Lower leg skin (tissue), 4 donors: Measurements from ENCODE around the gene CHEK2. TPM values are rescaled to one million over a fixed set of nuclear protein-coding genes. Genes with fewer than 3 reads are reported as not detected.
A peak's percentile ranks its signal among the peaks of the same experiment; 100 is the strongest.
"Not testable (repeated sequence)": the region's sequence is repeated elsewhere in the genome, so short reads cannot be mapped to it uniquely, and the experiment has no call there.

ENCODE experiments used
- DNase-seq, 2 donors: peaks; one replicate each; pipeline ENCODE4 v3.0.0-alpha.2; 2019; ENCODE audit warnings: low spot score in 2 of 2
- H3K4me3 ChIP-seq: fragments of 200-600 bp; sonication (generic); 2 replicates; pipeline ENCODE4 v1.5.1; 2017; ENCODE audit warnings: mild to moderate bottlenecking, low read depth; ENCODE audit not compliant: poor library complexity, severe bottlenecking
- POLR2A ChIP-seq, 2 donors: fragments of 450-650 bp; IDR thresholded peaks; one replicate each; pipeline ENCODE4 v1.6.1; 2016 to 2017; ENCODE audit warnings: antibody characterized with exemption in 2 of 2, mild to moderate bottlenecking in 1 of 2, moderate library complexity in 1 of 2
- WGBS, 2 donors: methylation state at CpG; one replicate each; pipeline ENCODE4 v1.1.5; 2018; 5-methylcytosine and 5-hydroxymethylcytosine counted together
- intact Hi-C: fragments of 100-400 bp; cut with DNase I; formaldehyde crosslinking; loops from one replicate; pipeline ENCODE4 v1.15.0; 2023; ENCODE audit warnings: low total_unique reads
- total RNA-seq, 4 donors: library from RNA; depleted of rRNA; stranded (reverse); fragments of >200 nt; gene quantifications; one replicate each; pipeline ENCODE4 v1.1.0, GENCODE V29; 2016
- TF ChIP-seq, protein P1 (sequence below), 3 donors: fragments of 450-650 bp; IDR thresholded peaks; one replicate each; pipeline ENCODE4 v1.5.1; 2016; ENCODE audit warnings: antibody characterized with exemption in 3 of 3, mild to moderate bottlenecking in 3 of 3, moderate library complexity in 2 of 3

Gene CHEK2
- total RNA-seq, 4 donors from 2014 or later = 3.3 to 12.2 (median 6.1) TPM

DNA sequence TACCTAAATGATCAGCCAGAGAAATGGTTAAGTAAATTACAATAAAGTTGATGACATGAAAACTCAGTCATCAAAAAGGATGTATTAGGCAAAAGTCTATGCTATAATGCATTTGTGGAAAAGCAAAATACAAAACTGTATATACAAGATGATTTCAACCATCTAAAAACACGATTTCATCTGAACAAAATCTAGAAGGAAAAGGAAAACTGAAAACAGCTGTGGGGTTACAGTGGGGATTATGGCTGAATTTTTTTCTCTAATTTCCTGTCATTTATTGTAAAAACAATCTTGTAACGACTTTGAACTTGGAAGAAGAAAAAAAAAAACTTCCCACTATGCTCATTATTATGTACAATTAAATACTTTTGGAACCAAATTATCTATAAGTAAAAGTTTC, 30.3 kb downstream of the CHEK2 start:
- intact Hi-C loops = no loop called here
- WGBS, 2 donors = 61 to 62% methylated on average over 2 of the region's 2 CpGs
- TF ChIP-seq, protein P1, sequence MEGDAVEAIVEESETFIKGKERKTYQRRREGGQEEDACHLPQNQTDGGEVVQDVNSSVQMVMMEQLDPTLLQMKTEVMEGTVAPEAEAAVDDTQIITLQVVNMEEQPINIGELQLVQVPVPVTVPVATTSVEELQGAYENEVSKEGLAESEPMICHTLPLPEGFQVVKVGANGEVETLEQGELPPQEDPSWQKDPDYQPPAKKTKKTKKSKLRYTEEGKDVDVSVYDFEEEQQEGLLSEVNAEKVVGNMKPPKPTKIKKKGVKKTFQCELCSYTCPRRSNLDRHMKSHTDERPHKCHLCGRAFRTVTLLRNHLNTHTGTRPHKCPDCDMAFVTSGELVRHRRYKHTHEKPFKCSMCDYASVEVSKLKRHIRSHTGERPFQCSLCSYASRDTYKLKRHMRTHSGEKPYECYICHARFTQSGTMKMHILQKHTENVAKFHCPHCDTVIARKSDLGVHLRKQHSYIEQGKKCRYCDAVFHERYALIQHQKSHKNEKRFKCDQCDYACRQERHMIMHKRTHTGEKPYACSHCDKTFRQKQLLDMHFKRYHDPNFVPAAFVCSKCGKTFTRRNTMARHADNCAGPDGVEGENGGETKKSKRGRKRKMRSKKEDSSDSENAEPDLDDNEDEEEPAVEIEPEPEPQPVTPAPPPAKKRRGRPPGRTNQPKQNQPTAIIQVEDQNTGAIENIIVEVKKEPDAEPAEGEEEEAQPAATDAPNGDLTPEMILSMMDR (IDR thresholded peaks at IDR 0.05) = no peak
- TF ChIP-seq POLR2A (IDR thresholded peaks at IDR 0.05) = no peak
- H3K4me3 ChIP-seq = no peak overlapping the region
- no peak for DNase-seq

DNA sequence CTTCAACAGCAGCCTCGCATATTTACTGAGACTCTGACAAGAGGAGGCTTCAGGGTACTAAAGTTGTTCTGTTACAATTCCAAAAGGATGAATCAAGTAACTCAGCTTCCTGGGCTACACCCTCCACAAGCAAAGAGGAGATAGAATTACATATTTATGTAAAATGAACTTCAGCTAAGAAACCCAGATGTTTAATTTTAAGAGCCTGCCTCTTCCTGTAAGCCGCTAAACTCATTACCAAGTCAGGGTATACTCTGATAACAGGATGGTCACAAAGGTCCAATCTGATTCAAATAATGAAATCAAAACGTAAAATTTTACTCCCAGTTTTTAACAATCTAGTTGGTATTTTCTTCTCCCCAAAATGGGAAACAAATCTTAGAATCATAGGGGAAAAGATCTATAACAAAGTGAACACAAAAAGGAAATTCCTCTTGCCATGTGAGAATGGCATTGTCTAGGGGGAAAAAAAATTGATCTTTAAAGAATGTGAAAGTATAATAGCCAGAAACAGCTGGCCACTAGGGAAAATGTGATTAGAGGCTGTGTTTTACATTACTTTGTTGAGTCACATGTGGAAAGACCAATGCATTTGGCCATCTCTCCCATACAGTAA, 30.9 kb downstream of the CHEK2 start:
- H3K4me3 ChIP-seq = no peak overlapping the region
- intact Hi-C loops = no loop called here
- 47% methylated on average over 3 of the region's 3 CpGs for WGBS, 2 donors
- no peak for DNase-seq
- no peak for TF ChIP-seq POLR2A (IDR thresholded peaks at IDR 0.05)
- TF ChIP-seq, protein P1 (IDR thresholded peaks at IDR 0.05) = no peak

DNA sequence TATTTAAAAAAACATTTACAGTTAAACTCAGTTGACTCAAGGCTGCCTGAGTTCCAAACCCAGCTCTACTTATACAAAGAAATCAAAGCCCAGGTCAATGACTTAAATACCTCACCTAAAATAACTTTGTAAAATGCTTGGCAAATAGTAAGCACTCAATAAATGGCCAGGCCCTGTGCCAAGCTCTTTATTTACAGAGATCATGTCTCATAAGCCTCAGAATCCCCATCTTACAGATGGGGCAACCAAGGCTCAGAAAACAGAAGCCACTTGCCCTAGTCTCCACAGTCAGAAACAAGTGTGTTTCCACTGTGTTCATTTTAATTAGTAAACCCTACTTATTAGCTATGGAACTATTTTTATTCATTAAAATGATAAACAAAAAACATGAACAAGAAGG, 31.5 kb downstream of the CHEK2 start:
- TF ChIP-seq POLR2A (IDR thresholded peaks at IDR 0.05) = no peak
- TF ChIP-seq, protein P1 (IDR thresholded peaks at IDR 0.05) = no peak
- H3K4me3 ChIP-seq = no peak overlapping the region
- intact Hi-C loops = no loop called here
- DNase-seq = no peak

DNA sequence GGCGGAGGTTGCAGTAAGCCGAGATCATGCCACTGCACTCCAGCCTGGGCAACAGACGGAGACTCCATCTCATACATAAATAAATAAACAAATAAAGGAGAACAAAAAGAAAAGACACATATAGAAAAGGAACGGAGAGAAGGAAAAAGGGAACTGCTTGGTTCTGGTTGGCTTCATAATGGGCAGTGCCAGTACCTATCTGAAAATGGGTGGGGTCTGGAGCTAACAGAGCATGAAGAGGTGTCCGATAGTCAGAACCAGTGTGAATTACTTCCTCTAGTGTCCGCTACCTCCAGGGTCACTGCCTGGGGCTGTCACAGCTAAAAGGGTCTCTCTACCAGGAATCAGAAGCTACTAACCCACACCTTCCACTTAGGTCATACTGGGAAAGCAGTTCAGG, 34.8 kb downstream of the CHEK2 start:
- no peak overlapping the region for H3K4me3 ChIP-seq
- intact Hi-C loops = no loop called here
- no peak for DNase-seq
- WGBS, 2 donors = 85 to 96% methylated on average over 6 of the region's 6 CpGs
- TF ChIP-seq, protein P1 (IDR thresholded peaks at IDR 0.05) = no peak

DNA sequence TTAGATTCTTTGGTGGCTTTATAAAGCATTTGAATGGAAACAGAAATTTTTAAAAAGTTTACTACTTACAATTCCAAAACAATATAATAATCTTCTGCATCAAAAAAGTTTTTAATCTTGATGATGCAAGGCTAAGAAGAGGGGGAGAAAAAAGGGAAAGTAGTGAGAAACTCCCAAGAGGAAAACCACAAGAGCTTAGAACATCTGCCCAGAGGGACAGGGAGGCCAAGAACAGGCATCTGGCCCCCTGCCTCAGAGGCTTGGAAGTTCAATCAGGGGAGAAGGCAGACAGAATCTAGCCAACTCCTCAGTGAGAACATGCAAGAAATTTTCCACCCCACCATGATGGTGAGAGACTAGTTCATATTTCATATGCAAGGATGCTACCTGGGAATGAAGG, 38.2 kb downstream of the CHEK2 start:
- H3K4me3 ChIP-seq = no peak overlapping the region
- intact Hi-C loops = no loop called here
- TF ChIP-seq POLR2A (IDR thresholded peaks at IDR 0.05) = no peak
- TF ChIP-seq, protein P1 (IDR thresholded peaks at IDR 0.05) = no peak
- DNase-seq = no peak

DNA sequence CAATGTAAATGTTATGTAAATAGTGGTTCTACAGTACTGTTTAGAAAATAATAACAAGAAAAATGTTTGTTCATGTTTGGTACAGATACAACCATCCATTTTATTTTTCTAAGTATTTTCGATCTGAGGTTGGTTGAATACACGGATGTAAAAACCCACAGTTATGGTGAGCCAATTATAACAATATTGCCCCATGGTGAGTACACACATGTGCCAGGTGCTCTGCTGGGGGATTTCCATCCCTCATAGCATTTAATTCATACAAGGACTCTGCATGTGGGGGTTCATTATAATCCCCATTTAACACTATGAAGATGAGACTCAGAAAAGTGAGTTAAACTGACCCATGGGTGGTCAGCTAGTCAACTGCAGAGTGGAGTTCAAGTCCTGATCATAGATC, 38.7 kb downstream of the CHEK2 start:
- 82 to 96% methylated on average over 2 of the region's 2 CpGs for WGBS, 2 donors
- no peak for TF ChIP-seq POLR2A (IDR thresholded peaks at IDR 0.05)
- TF ChIP-seq, protein P1 (IDR thresholded peaks at IDR 0.05) = no peak
- intact Hi-C loops = no loop called here
- no peak for DNase-seq
- H3K4me3 ChIP-seq = no peak overlapping the region

DNA sequence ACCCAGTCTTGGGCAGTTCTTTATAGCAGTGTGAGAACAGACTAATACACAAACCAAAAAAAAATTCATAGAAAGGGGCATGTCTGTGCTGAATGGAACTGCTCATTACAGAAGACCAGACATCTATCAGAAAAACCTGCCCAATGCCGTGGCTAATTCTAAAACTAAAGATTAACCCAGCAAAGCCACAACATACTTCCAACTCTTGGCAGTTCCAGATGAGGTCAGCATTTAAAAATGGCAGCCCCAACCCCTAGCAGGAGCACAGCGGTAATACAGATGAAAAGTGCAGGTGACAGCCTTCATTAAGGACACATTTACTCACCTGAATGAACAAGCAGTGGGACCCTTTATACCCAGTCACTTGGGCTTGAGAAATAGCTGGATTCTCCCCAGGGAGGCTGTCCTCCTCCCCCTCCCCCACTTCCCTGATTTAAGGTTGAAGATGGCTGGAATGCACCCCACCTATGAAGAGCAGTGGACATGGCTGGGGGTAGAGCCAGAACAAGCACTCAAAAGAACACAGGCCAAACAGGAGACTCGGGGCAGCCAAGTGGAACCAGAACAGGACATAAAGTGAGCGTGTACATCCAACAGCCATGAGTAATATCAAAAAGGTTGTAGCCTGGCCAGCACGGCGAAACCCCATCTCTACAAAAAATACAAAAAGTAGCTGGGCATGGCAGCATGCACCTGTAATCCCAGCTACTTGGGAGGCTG, 48.4 kb downstream of the CHEK2 start:
- intact Hi-C loops, H3K4me3 ChIP-seq: not testable (repeated sequence)

DNA sequence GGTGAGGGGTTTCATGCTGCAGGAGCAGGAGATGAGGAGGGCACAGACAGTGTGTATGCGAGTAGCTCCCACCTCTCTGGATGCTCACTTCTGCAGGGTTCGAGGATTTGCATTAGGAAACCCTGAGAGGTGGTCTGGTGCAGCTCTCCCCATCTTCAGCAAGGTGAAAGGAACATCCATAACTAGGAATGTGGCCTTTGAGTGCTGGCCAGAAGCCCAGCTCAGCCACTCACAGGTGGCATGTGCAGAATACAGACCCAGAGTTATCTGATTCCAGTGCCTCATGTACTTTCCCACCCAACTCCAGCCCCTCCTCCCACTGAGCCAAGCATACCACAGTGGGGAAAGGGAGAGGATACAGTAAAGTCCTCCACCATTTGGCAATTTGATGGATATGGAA, 51.8 kb downstream of the CHEK2 start:
- H3K4me3 ChIP-seq, intact Hi-C loops: not testable (repeated sequence)
- 100% methylated on average over 2 of the region's 2 CpGs for WGBS, 2 donors
- peak in 1 of 2 donors; percentile 58 for DNase-seq

More for the DNA sequence above, 48.4 kb downstream of the CHEK2 start:
- WGBS, 2 donors = 87 to 94% methylated on average over 6 of the region's 6 CpGs
- DNase-seq = peak in 1 of 2 donors; percentile 31
